ENCODE data around the gene ROR2.

The ROR2 gene

GRCh38 chr9:91655215-91655614 is 294.8 kb downstream of the ROR2 start:
- TF ChIP-seq CTCF (IDR thresholded peaks at IDR 0.05), result no peak

- TF ChIP-seq CTCF (IDR thresholded peaks at IDR 0.05), result no peak
Measured at GRCh38 chr9:91654527-91654926, 295.5 kb downstream of the ROR2 start.

- no peak for TF ChIP-seq CTCF (IDR thresholded peaks at IDR 0.05)
Measured at GRCh38 chr9:91647371-91647770, 302.7 kb downstream of the ROR2 start.

- TF ChIP-seq CTCF (IDR thresholded peaks at IDR 0.05), result no peak
Measured at GRCh38 chr9:91646702-91647101, 303.3 kb downstream of the ROR2 start.

- TF ChIP-seq CTCF (IDR thresholded peaks at IDR 0.05), result no peak
Measured at GRCh38 chr9:91644433-91644832, 305.6 kb downstream of the ROR2 start.

- no peak for TF ChIP-seq CTCF (IDR thresholded peaks at IDR 0.05)
Measured at GRCh38 chr9:91643481-91644077, 306.4 kb downstream of the ROR2 start.

GRCh38 chr9:91642771-91643170 is 307.3 kb downstream of the ROR2 start:
- no peak for TF ChIP-seq CTCF (IDR thresholded peaks at IDR 0.05)

- TF ChIP-seq CTCF (IDR thresholded peaks at IDR 0.05), result no peak
Measured at GRCh38 chr9:91640428-91640827, 309.6 kb downstream of the ROR2 start.
